Fibroblast of peridontal ligament (primary cell): Measurements from ENCODE around the gene MYO16.
A peak's percentile ranks its signal among the peaks of the same experiment; 100 is the strongest.

Experiments
- DNase-seq: peaks from one replicate; pipeline ENCODE4 v3.0.0-alpha.2; 2010; ENCODE audit errors: extremely low read depth

MYO16 gene

DNA sequence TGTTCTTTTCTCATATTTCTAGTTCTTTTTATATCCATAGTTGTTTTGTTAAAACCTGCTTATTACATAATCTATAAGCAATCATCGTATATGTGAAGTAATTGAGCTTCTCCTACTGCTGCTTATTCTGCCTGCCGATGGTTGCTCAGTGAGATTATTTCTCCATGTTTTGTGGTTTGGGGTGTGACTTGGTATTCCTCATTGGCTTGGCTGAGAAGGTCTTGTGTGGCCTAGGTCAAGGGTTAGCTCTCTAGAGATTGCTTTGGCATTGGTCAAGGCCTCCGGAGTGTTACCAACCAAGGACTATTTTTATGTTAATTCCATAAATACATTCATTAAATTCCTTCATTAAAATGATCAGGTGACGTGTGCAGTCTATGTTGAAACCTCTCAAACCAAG lies 302.8 kb downstream of the MYO16 start:
- no peak for DNase-seq

DNA sequence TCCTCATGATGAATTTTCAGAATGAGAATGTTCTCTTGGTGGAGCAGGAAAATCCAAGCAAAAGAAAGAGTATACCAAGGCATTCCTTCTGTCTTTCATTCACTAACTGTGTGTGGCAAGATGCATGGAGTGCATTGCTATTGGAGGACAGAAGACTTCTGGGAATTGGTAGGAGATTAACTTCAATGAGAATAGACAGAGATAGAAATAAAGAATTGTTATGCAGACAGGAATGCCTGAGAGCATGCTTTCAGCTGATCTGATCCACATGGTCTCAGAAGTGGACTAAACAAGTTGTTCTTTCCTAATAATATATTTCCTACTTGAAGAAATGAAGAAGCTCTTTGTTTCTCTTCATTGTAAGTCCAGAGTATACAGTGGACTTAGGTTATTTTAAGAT lies 303.6 kb downstream of the MYO16 start:
- DNase-seq = peak; percentile 50

DNA sequence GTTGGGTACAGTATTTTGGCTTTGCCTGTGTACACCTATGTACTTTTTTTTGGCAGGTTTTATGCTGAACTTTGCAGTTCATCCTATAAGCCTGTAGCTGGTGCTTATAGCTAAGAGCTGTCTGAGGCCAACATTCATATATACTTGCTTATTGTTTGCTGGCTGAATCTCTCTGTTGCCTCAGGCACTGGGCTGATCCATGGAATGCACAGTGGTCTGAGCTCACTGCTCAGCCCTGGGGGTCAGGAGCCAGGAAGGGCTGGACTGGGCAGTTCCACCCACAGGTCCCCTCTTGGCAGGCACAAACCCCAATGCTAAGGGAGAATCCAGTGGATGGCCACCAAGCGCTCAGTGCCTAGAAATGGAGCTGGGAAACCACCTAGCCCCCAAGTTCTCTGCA lies 308.7 kb downstream of the MYO16 start:
- DNase-seq = no peak

DNA sequence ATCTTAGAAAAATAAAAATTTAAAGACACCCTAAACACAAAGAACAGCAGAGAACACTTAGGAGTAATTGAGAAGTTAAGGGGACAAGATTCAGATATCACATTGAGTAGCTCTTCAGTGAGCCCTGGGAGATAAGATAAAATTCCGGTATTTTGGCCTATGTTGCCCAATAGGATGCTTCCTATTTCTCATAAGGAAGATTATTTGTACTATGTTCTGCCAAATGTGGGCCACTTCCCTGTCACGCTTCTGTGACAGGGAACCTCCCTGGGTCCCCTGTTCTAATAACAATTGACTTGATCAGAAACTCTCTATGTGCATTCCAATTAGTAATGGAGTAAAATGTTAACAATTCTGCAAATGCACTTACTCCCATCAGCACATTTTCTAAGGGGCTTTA lies 310.7 kb downstream of the MYO16 start:
- no peak for DNase-seq

DNA sequence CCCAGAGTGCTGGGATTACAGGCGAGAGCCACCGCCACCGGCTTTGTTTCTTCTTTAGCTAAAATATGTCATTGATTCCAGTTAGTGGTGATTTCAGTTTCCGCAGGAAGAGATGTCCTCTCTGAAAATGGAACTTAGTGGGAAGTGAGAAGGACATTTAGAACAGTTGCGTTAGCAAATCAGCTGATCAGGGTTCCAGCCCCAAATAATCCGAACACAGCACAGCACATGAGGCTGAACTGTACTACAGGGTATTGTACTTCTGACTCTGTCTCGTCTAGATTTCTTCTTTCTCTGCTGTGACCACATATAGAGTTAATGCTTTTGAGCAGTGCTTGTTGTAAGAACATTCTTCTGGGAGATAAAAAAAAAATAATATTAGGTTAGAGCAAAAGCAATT lies 314.4 kb downstream of the MYO16 start:
- no peak for DNase-seq

DNA sequence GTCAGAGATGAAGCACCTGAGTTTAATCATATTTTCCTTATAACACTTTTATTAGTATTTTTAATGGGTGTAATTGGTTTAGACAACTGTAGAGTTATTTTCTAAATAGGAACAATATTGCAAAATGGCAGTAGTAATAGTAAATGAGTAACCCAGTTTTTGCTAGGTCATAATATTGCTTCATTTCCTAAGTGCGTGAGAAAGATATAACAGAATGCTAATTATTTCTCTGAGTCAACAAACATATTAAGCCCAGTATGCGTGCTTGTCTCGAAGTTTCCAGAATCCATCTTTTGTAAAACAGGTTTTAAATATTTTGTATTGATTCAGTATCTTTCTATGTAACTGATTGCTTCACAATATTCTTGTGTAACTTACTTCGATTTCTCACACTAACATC lies 315.3 kb downstream of the MYO16 start:
- peak; percentile 35 for DNase-seq

DNA sequence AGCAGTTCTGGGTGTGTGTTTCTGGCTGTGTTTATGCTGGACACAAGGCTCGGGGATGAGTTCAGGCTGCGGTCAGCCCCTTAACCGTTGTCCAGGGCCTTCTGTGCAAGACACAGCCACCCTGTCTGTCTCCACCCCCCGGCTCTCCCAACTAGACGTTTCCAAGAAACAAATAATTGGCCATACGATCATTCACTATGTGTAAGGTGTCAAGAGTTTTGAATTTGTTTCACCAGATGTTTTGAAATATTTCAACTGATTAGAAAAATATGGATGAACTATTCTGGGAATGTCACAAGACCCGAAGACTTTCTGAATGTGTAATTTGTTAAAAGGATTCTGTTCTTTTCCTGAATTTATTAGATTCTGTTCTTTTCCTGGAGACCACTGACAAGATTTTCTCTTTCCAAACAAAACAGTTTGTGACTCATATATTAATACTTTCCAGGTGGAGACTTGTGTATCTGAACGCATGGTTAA lies 318.2 kb downstream of the MYO16 start:
- DNase-seq = peak; percentile 57

DNA sequence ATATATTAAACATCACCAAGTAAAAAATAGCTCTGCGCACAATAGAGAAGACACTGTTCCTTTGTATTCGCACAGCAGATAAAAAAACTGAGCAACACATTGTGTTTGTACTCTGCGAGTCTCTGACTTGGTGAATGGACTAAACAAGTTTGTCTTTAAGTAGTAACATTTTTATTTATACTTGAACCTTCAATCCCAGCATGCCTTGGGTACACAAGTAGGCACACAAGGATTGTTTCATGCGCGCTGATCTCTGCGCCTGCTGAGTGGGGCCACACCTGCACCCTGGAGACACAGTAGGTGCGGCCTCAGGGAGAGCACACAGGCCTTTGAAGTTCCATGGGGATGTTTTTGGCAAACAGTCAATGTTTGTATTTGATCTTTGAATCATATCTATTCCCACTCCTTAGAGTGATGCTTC lies 318.9 kb downstream of the MYO16 start:
- DNase-seq = no peak

DNA sequence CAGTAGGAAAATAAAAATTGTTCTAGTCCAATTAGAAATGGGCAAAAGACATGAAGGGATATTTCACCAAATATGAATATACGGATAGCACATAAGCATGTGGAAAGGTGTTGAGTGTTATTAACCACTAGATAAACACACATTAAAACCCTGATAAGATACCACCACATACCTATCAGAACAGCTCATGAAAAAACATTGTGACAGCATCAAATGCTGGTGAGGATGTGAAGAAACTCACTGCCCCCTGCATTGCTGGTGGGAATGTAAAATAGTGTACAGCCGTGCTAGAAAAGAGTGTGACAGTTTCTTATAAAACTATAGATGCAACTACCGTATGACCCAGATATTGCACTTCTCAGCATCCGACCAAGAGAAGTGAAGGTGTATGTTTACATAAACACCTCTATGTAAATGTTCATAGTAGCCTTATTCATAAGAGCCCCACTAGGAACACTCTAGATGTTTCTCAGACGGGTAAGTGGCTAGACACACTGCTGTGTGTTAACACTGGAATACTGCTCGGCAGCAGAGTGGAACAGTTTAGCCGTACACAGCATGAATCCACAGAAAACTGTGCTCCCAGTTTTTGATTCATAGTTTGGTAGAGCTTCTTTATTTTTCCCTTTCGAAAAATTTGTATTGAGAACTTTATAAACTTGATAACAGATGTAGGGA lies 321.1 kb downstream of the MYO16 start:
- DNase-seq = no peak

DNA sequence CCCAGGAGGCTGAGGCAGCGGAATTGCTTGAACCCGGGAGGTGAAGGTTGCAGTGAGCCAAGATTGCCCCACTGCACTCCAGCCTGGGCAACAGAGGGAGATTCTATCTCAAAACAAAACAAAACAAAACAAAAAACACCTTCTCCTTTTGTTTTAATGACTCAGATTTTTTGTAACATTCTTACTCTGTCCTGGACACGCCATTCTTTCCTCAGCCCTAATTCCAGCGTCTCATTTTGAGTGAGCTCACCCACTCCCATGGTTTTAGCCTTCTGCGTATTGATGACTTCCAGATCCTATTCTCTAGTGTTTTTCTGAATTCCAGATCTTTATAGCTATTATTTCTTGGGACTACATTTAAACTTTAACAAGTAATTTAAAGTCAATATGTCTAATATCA lies 326.3 kb downstream of the MYO16 start:
- no peak for DNase-seq

DNA sequence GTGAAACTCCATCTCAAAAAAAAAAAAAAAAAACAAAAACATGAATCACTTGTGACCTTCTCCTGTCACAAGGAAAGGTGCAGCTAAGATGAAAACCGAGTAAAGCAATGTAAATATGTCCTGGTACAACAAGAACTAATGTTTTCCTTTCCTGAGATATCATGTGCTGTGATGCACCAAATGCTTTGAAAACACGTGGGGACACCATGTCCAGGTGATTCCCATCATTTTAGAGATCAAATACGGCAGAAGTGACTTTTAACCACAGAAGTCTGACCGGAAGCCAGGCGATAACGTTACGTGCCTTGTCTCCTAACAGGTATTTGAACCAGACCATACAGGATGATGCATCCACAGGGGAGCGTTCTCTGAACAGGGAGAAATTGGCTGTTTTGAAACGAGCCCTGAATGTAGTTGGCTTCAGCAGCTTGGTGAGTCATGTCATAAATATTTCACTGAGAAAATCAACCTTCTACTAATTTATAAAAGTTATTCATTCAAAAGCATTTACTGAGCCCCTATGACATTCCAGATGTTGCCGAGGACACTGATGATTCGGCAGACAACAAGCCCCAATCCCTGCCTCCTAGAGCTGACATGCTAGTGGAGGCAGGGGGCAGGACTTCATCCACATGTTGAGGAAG lies 328.1 kb downstream of the MYO16 start:
- peak; percentile 87 for DNase-seq

DNA sequence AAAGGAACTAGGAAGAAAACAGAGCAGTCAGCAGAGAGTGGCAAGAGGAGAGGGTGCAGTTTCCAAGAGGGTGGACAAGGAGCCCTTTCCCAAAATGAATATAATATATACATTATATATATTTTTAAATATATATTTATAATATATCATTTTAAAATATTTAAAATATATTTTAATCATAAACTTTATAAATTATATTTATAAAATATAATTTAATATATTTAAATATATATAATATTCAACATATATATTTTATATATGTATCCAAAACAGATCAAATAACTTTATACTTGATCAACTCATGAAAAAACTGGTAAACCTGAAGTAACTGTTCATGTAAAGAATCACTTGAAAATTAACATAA lies 328.6 kb downstream of the MYO16 start:
- DNase-seq = no peak

DNA sequence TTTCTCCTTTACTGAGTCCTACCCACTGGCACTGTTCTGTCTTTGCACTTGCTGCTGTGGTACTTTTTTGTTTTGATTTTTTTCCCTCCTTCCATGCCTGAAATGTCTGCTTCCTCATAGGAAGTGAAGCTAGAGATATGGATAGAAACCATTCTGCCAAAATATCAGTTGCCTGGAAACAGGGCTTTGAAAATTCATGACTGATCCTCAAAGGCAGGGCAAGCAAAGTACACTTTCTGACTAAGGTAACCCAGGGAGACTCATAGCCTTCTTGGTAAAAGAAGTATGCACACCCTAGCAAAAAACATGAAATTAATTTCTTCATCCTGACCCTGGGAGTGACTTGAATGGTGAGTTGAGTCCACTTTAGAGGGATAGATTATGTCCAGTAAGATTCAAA lies 329.8 kb downstream of the MYO16 start:
- DNase-seq = peak; percentile 24

DNA sequence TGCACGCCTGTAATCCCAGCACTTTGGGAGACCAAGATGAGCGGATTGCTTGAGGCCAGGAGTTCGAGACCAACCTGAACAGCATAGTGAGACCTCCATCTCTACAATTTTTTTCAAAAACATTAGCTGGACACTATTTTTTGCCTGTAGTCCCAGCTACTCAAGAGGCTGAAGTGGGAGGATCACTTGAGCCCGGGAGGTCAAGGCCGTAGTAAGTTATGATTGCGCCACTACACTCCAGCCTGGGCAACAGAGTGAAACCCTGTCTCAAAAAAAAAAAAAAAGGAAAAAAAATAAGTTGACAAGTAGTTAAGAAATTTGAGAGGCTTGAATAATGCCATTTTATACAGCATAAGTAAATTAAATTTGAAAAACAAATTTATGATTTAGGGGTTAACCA lies 330.6 kb downstream of the MYO16 start:
- no peak for DNase-seq

DNA sequence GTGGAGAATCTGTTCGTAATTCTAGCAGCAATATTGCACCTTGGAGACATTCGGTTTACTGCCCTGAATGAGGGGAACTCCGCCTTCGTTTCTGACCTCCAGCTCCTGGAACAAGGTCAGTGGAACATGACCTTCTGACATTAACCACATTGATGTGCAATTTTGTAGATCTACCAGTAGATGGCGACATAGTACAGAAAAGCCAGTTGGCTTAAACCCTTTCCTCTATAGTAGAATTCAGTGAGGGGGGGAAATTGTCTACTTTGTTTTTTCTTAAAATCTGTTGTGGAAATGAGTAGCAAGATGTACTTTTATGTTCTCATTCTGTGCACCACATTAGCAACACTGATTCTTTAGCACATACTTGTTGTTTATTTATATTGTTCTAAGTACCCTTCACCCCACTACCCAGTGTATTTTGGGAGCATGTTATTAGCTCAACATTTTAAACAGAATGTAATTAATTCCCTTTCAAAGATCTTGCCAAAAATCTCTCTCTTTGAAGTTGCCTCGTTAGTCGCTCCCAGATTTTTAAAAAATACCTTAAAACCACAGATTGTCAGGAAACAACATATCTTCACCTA lies 332.2 kb downstream of the MYO16 start:
- peak; percentile 82 for DNase-seq

DNA sequence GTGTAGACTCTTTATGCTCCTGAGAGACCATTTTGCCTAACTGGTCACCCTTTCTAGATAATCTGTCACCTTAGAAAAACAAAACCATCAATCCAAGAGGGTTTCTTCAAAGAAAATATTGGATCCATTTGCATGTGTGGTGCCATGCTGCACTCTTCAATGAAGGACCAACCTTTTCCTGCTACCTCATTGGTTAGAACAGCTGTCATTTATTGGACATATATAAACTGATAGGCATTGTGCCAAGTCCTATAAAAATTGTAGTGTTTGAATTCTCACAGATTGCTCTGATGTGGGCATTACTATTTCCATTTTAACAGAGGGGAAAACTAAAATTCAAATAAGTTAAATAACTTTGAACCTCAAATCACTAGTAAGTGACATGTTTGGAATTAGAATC lies 333.2 kb downstream of the MYO16 start:
- DNase-seq = no peak

DNA sequence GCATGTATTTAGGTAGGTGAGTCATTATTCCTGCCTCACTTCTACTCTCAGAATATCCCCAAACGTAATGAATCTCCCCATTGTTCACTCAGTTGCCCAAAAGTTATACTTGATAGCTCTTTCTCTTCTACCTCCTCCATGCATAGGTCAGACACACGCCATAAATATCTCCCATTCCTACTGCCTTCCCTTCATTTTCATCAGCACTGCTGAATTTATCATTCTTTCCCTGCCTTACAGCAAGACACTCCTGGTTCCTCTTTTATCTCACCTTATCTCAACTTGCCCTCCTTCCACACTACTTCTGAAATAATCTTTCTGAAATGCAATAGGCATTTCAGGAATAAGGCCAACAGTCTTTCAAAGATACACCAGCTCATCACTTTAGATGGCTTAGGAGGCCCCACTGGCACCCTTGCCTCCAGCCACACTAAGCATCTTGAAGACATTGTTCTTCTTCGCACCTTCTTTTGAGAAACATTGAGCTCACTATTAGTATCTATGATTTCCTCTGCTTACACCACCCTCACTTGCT lies 333.9 kb downstream of the MYO16 start:
- no peak for DNase-seq

DNA sequence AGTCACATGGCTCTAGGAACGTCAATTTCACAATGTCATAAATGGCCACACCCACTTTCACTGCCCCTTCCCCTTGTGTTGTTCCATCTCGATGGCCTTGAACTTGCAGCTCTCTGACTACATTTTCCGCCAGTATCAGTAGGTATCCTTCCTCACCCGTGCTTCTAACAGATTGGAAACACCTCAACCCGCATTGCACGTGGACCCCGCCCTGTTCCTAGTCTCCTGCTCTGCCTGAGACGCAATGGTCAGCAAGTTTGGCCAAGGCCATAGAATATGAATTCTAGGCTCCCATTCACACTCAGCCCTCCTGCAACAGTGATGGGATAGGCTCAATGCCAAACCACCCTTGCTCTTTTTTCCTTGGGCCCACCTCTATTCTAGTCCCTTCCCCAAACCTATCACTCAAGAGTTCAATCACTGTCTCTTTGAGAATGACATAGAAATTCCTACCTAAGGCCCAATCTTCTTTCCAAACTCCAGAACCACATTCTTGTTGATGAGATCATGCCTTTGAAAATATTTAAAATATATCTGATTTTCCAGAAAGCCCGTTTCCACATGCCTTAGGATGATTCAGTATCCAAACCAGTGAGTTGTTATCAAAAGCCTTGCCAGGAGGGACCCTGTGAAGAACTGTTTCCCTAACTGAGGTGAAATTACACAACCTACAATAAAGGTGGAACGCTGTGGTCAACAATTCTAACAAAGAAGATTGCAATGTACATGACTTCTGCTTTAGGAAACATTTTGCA lies 334.6 kb downstream of the MYO16 start:
- peak; percentile 78 for DNase-seq

DNA sequence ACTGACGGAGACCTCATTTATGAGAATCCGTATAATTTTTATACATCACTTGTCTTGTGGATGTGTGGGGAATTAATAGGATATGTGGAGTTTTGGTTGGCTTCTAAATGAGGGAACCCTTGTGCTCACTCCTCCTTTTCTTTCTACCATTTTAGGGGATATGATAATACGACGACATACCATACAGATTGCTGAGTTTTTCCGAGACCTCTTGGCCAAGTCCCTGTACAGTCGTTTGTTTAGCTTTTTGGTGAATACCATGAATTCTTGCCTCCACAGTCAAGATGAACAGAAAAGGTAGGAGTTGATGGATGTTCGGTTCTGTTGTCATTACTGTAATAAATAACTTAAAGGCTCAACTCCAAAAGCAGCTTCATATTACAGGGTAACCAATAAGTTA lies 335.2 kb downstream of the MYO16 start:
- DNase-seq = no peak

DNA sequence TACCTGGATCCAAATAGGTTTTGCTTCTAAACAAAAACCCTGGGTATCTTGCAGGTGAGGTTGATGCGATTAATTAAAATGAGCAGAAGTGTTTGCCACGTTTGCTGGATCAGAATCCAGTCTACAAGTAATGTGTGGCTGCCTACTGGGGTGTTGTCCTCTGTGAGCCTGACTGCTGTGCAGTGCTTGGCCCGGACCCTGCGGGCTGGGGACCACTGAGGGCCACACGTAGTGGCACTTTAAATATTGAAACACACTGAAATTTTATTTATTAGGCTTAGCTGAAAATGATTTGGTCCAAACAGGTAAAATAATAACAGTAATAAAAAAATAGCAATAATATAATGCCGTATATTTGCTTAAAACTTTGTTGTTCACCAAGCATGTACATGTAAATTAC lies 338.0 kb downstream of the MYO16 start:
- DNase-seq = no peak

DNA sequence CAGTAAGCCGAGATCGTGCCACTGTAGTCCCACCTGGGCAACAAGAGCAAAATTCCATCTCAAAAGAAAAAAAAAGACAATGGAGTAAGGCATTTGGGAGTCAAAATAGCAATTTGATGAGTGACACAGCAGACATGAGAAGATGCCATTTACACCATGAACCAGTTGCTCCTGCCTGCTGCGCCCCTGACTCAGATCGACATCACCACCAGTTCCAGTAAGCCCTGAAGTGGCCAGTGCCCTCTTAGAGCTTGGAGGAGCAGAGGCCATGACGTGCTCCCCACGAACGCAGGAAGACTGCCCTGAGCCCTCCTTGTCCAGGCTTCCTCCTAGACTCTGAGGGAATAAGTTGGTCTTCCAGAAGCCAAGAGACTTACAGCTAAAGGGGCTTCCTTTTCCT lies 339.2 kb downstream of the MYO16 start:
- DNase-seq = no peak

DNA sequence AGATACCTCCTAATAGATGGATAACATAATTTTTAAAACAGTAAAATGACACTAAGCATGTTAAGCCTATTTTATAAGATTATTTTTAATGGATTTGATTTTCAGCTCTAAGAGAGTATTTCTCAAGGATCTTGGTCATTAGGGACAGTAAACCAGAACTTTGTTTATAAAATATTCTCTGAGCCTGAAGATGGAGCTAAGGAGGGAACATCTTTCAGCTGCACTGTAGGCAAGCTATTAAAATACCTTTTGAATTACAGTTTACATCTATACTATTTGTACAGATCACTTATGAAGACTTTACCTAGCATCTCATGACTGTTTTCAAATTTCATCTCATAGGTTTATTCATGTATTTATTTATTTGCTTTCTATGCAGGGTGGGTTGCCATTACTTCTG lies 345.3 kb downstream of the MYO16 start:
- peak; percentile 27 for DNase-seq
